ENCODE data around the gene CCDC85B. TPM values are rescaled to one million over a fixed set of nuclear protein-coding genes. Genes with fewer than 3 reads are reported as not detected.
A peak's percentile ranks its signal among the peaks of the same experiment; 100 is the strongest.

The CCDC85B gene
- total and polyA plus RNA-seq, 2 of the 13 experiments (the other 11 are each of a cell fraction or from before 2014, with no cell fraction given): 8.2 to 19.5 TPM

GRCh38 chr11:65888163-65888814 is 2.2 kb upstream of the CCDC85B start, which contains the start of gene FIBP (continued):
- TF ChIP-seq ZNF30 (CRISPR knock-in tag; IDR thresholded peaks at IDR 0.05): no peak
- no peak for TF ChIP-seq ZBTB7B (CRISPR knock-in tag; IDR thresholded peaks at IDR 0.05)
- no peak for TF ChIP-seq ZSCAN20 (CRISPR knock-in tag; IDR thresholded peaks at IDR 0.05; ENCODE audit: borderline replicate concordance)
- TF ChIP-seq ZNF746 (CRISPR knock-in tag; IDR thresholded peaks at IDR 0.05): no peak
- 0 out of 2 replicates have a peak, but pooled peaks have one; percentile 6 for TF ChIP-seq ZNF333 (CRISPR knock-in tag; IDR thresholded peaks at IDR 0.05; ENCODE audit: borderline replicate concordance)
- no peak for TF ChIP-seq ZNF180 (CRISPR knock-in tag; IDR thresholded peaks at IDR 0.05; ENCODE audit: borderline replicate concordance, low read depth)
- peak; percentile 81; the same call in 1 of the 2 replicates for TF ChIP-seq ZNF572 (CRISPR knock-in tag; IDR thresholded peaks at IDR 0.05)
- no peak for TF ChIP-seq E2F1 (CRISPR knock-in tag; IDR thresholded peaks at IDR 0.05)
- peak; percentile 13 for TF ChIP-seq TBL1XR1 (IDR thresholded peaks at IDR 0.05; ENCODE audit: borderline replicate concordance, low read length, partially characterized antibody)
- TF ChIP-seq XBP1 (CRISPR knock-in tag; IDR thresholded peaks at IDR 0.05): no peak
- TF ChIP-seq KAT7 (CRISPR knock-in tag; IDR thresholded peaks at IDR 0.05; ENCODE audit: borderline replicate concordance): peak; percentile 46; the same call in 1 of the 2 replicates
- TF ChIP-seq ZNF75D (CRISPR knock-in tag; IDR thresholded peaks at IDR 0.05; ENCODE audit: borderline replicate concordance): no peak
- TF ChIP-seq IRF2 (CRISPR knock-in tag; IDR thresholded peaks at IDR 0.05): no peak
- TF ChIP-seq SMYD3 (CRISPR knock-in tag; IDR thresholded peaks at IDR 0.05): no peak
- TF ChIP-seq ONECUT2 (CRISPR knock-in tag; IDR thresholded peaks at IDR 0.05): no peak
- TF ChIP-seq ZNF563 (CRISPR knock-in tag; IDR thresholded peaks at IDR 0.05): no peak
- TF ChIP-seq ZNF605 (CRISPR knock-in tag; IDR thresholded peaks at IDR 0.05): peak; percentile 77
- TF ChIP-seq SMAD1 (CRISPR knock-in tag; IDR thresholded peaks at IDR 0.05; ENCODE audit: borderline replicate concordance, low read depth): peak; percentile 76; the same call in 1 of the 2 replicates
- TF ChIP-seq CC2D1A (CRISPR knock-in tag; IDR thresholded peaks at IDR 0.05): no peak
- TF ChIP-seq ZSCAN30 (CRISPR knock-in tag; IDR thresholded peaks at IDR 0.05): no peak
- peak; percentile 40 for TF ChIP-seq ZNF883 (CRISPR knock-in tag; IDR thresholded peaks at IDR 0.05; ENCODE audit: not compliant biosample characterization)
- no peak for TF ChIP-seq PPARG (CRISPR knock-in tag; conservative IDR thresholded peaks at IDR 0.05)
- no peak for TF ChIP-seq ZNF558 (CRISPR knock-in tag; IDR thresholded peaks at IDR 0.05; ENCODE audit: borderline replicate concordance)
- no peak for TF ChIP-seq TRIM24 (CRISPR knock-in tag; IDR thresholded peaks at IDR 0.05)
- no peak for TF ChIP-seq KLF16 (CRISPR knock-in tag; IDR thresholded peaks at IDR 0.05)
- TF ChIP-seq THAP9 (CRISPR knock-in tag; IDR thresholded peaks at IDR 0.05; ENCODE audit: borderline replicate concordance): peak; percentile 82; the same call in 1 of the 2 replicates
- TF ChIP-seq CHCHD3 (CRISPR knock-in tag; IDR thresholded peaks at IDR 0.05): no peak

All from HepG2 (cell line).